HepG2 (cell line): ENCODE data around the gene TTN. TPM values are rescaled to one million over a fixed set of nuclear protein-coding genes. Genes with fewer than 3 reads are reported as not detected.

Source experiments
- ATAC-seq: fragments of 200-7000 bp; cut with Tn5 transposase; 3 replicates; pipeline ENCODE4 v1.9.1; 2020; ENCODE audit warnings: mild to moderate bottlenecking, moderate library complexity
- BruUV-seq: library from RNA; stranded (reverse); fragments of 400-500 nt; replicated peaks from 2 replicates; lab custom pipeline; 2021; lab: Mats Ljungman, UMichigan
- CTCF ChIA-PET: fragments of 300-600 bp; formaldehyde crosslinking; extraction: SDS; loops from one replicate; lab custom pipeline; 2021; ENCODE audit warnings: low total read pairs, inconsistent platforms, low intra/inter-chr PET ratio; lab: Yijun Ruan, JAX
- POLR2A ChIA-PET: fragments of 350-600 bp; sonication (Branson Sonifier 250); formaldehyde crosslinking; loops from one replicate; lab custom pipeline; 2020; ENCODE audit warnings: antibody characterized with exemption, inconsistent platforms; lab: Yijun Ruan, JAX
- DNase-seq: peaks from one replicate; pipeline ENCODE4 v3.0.0-alpha.2; 2015; ENCODE audit warnings: low spot score
- FAIRE-seq: peaks from 3 replicates; lab custom pipeline; 2011; peaks lifted over from hg19 to GRCh38; lab: Jason Lieb, UNC
- H2AFZ ChIP-seq: one replicate; pipeline ENCODE4 v1.6.1; 2011; ENCODE audit warnings: low read length, inconsistent platforms
- H3K27ac ChIP-seq: fragments of 300-600 bp; 3 replicates; pipeline ENCODE4 v1.8.0; 2011; ENCODE audit warnings: mixed run types, mild to moderate bottlenecking, mixed read lengths, low read length, inconsistent platforms; ENCODE audit not compliant: insufficient read depth; ENCODE audit errors: extremely low read length
- H3K27me3 ChIP-seq, 2 experiments: fragments of 200-600 bp in 1 of 2; 2 replicates in 1 of 2; 3 replicates in 1 of 2; pipeline versions ENCODE4 v1.6.0 to v1.8.0; 2011; ENCODE audit warnings: low read length in 2 of 2, mild to moderate bottlenecking in 2 of 2, moderate library complexity in 2 of 2, inconsistent platforms in 1 of 2; ENCODE audit not compliant: insufficient read depth in 2 of 2, control insufficient read depth in 1 of 2
- H3K36me3 ChIP-seq, 2 experiments: fragments of 200-600 bp in 1 of 2; replicated peaks in 1 of 2; 2 replicates in 1 of 2; 3 replicates in 1 of 2; pipeline versions ENCODE4 v1.5.1 to v1.8.0; 2011; ENCODE audit warnings: low read length in 2 of 2, inconsistent platforms in 1 of 2; ENCODE audit not compliant: insufficient read depth in 2 of 2, control insufficient read depth in 1 of 2
- H3K4me1 ChIP-seq: 2 replicates; pipeline ENCODE4 v1.5.1; 2012; ENCODE audit warnings: low read length, inconsistent platforms; ENCODE audit not compliant: insufficient read depth
- H3K4me2 ChIP-seq: 2 replicates; pipeline ENCODE4 v1.6.0; 2011; ENCODE audit warnings: low read depth, low read length, inconsistent platforms
- H3K4me3 ChIP-seq, 3 experiments: fragments of 200-600 bp in 1 of 3; sonication (generic), shearing (Covaris generic) in 1 of 3; replicated peaks in 1 of 3; 2 replicates each; pipeline ENCODE4 v1.5.1; 2011 to 2016; ENCODE audit warnings: low read length in 3 of 3, inconsistent platforms in 2 of 3, low read depth in 2 of 3, mild to moderate bottlenecking in 2 of 3, control low read depth in 1 of 3, mixed read lengths in 1 of 3; ENCODE audit not compliant: insufficient read depth in 1 of 3
- H3K79me2 ChIP-seq: one replicate; pipeline ENCODE4 v1.6.1; 2011; ENCODE audit warnings: low read length, inconsistent platforms; ENCODE audit not compliant: insufficient read depth
- H3K9ac ChIP-seq: 2 replicates; pipeline ENCODE4 v1.6.0; 2011; ENCODE audit warnings: mild to moderate bottlenecking, low read depth, low read length, inconsistent platforms; ENCODE audit not compliant: insufficient read depth
- H3K9me3 ChIP-seq: 2 replicates; pipeline ENCODE4 v1.5.1; 2012; ENCODE audit warnings: mild to moderate bottlenecking, low read length
- H4K20me1 ChIP-seq: 2 replicates; pipeline ENCODE4 v1.6.0; 2011; ENCODE audit warnings: inconsistent platforms, mild to moderate bottlenecking, low read length, moderate library complexity; ENCODE audit not compliant: insufficient read depth
- BATF2 ChIP-seq: sonication (generic); formaldehyde crosslinking; IDR thresholded peaks from 2 replicates; pipeline ENCODE4 v1.8.0; 2022; ENCODE audit warnings: mild to moderate bottlenecking, missing genetic modification reagents, moderate library complexity
- CHD4 ChIP-seq: fragments of 200-600 bp; sonication (generic); IDR thresholded peaks from 2 replicates; pipeline ENCODE4 v1.7.0; 2017; ENCODE audit warnings: mild to moderate bottlenecking, low read length, borderline replicate concordance
- CREM ChIP-seq, 2 experiments: sonication (generic) in 1 of 2; formaldehyde crosslinking in 1 of 2; IDR thresholded peaks; 2 replicates each; pipeline versions ENCODE4 v1.4.0 to v1.6.1; 2016 to 2020; ENCODE audit warnings: antibody characterized with exemption in 1 of 2, mild to moderate bottlenecking in 1 of 2, missing genetic modification reagents in 1 of 2
- EED ChIP-seq: sonication (generic); formaldehyde crosslinking; IDR thresholded peaks from 2 replicates; pipeline ENCODE4 v1.5.0; 2020; ENCODE audit warnings: mild to moderate bottlenecking, missing genetic modification reagents
- FOXM1 ChIP-seq: sonication (generic); formaldehyde crosslinking; IDR thresholded peaks from 2 replicates; pipeline ENCODE4 v1.5.0; 2020; ENCODE audit warnings: missing genetic modification reagents
- FOXO1 ChIP-seq: sonication (generic); formaldehyde crosslinking; IDR thresholded peaks from 2 replicates; pipeline ENCODE4 v1.4.0; 2020; ENCODE audit warnings: missing genetic modification reagents
- HDAC6 ChIP-seq: fragments of 200-600 bp; sonication (generic); IDR thresholded peaks from 2 replicates; pipeline ENCODE4 v1.7.0; 2017; ENCODE audit warnings: mild to moderate bottlenecking, antibody characterized with exemption, low read length, low read depth
- NPAS2 ChIP-seq: sonication (generic); formaldehyde crosslinking; IDR thresholded peaks from 2 replicates; pipeline ENCODE4 v1.8.0; 2022; ENCODE audit warnings: mild to moderate bottlenecking, missing genetic modification reagents, borderline replicate concordance
- REXO4 ChIP-seq: sonication (generic); formaldehyde crosslinking; IDR thresholded peaks from 2 replicates; pipeline ENCODE4 v1.8.0; 2022; ENCODE audit warnings: missing genetic modification reagents, mild to moderate bottlenecking, borderline replicate concordance
- SCMH1 ChIP-seq: sonication (generic); formaldehyde crosslinking; IDR thresholded peaks from 2 replicates; pipeline ENCODE4 v1.9.0; 2021; ENCODE audit warnings: missing genetic modification reagents, mild to moderate bottlenecking, borderline replicate concordance
- ZNF18 ChIP-seq: sonication (generic); formaldehyde crosslinking; IDR thresholded peaks from 2 replicates; pipeline ENCODE4 v1.8.0; 2022; ENCODE audit warnings: mild to moderate bottlenecking, missing genetic modification reagents; ENCODE audit not compliant: insufficient replicate concordance
- ZNF292 ChIP-seq: sonication (generic); formaldehyde crosslinking; IDR thresholded peaks from 2 replicates; pipeline ENCODE4 v1.8.1; 2022; ENCODE audit warnings: mild to moderate bottlenecking, low read depth, missing genetic modification reagents, borderline replicate concordance
- ZNF3 ChIP-seq: IDR thresholded peaks from 2 replicates; pipeline ENCODE4 v1.7.0; 2017; ENCODE audit warnings: inconsistent platforms
- ZNF501 ChIP-seq: sonication (generic); formaldehyde crosslinking; IDR thresholded peaks from 2 replicates; pipeline ENCODE4 v1.5.1; 2020; ENCODE audit warnings: mild to moderate bottlenecking, moderate library complexity, missing genetic modification reagents
- ZNF768 ChIP-seq: sonication (generic); formaldehyde crosslinking; IDR thresholded peaks from 2 replicates; pipeline ENCODE4 v1.4.0; 2020; ENCODE audit warnings: missing genetic modification reagents
- WGBS: methylation state at CpG from one replicate; pipeline ENCODE4 v1.1.6; 2017; ENCODE audit warnings: low lambda C conversion rate; 5-methylcytosine and 5-hydroxymethylcytosine counted together
- in situ Hi-C: cut with HindIII; loops from 2 replicates; pipeline ENCODE4 v1.10.0; 2017; ENCODE audit warnings: low pct_unique_long_range_greater_than_20kb; ENCODE audit not compliant: extremely low pct_ligation_motif_present
- intact Hi-C: fragments of 100-400 bp; cut with micrococcal nuclease; formaldehyde crosslinking; loops from one replicate; pipeline ENCODE4 v1.10.0; 2022; ENCODE audit not compliant: unreplicated experiment
- polyA plus RNA-seq, 8 experiments: library from polyadenylated mRNA; depleted of rRNA in 3 of 8; stranded (reverse) in 7 of 8; unstranded in 1 of 8; fragments of >200 nt; fragmentation: Illumina TruSeq in 4 of 8; extraction: Trizol in 4 of 8; gene quantifications; 2 replicates each; pipeline versions ENCODE4 v1.2.1 to v1.2.3, GENCODE V29; 2011 to 2016; ENCODE audit warnings: low read depth in 4 of 8, missing spikeins in 1 of 8, mixed read lengths in 1 of 8; ENCODE audit not compliant: insufficient read depth in 1 of 8
- total RNA-seq, 5 experiments: library from RNA; depleted of rRNA; stranded (reverse); fragments of >200 nt; fragmentation: Illumina TruSeq; extraction: Trizol; gene quantifications; 2 replicates each; pipeline ENCODE4 v1.2.3, GENCODE V29; 2016; ENCODE audit warnings: low read depth in 1 of 5
- TF ChIP-seq, protein P1 (sequence below): sonication (generic); formaldehyde crosslinking; IDR thresholded peaks from 2 replicates; pipeline ENCODE4 v1.4.0; 2020; ENCODE audit warnings: mild to moderate bottlenecking, missing genetic modification reagents
- TF ChIP-seq, protein P2 (sequence below): sonication (generic); formaldehyde crosslinking; IDR thresholded peaks from 2 replicates; pipeline ENCODE4 v1.4.0; 2020; ENCODE audit warnings: missing genetic modification reagents

Gene TTN
- total and polyA plus RNA-seq, 2 of the 13 experiments (the other 11 are each of a cell fraction or from before 2014, with no cell fraction given), result under 0.01 TPM

GRCh38 chr2:178602901-178603300, 204.3 kb downstream of the TTN start:
- Histone ChIP-seq H3K27ac (no peak overlapping the region), H3K9ac (no peak overlapping the region), H3K4me1 (no peaks in the 10 kb centered on the region), H3K4me3 (no peak overlapping the region), H4K20me1 (no peaks in the 10 kb centered on the region), H3K27me3 (no peaks in the 10 kb centered on the region), H3K36me3 (no peaks in the 10 kb centered on the region), H3K4me2 (no peak overlapping the region), H3K9me3 (no peaks in the 10 kb centered on the region), H3K79me2 (no peaks in the 10 kb centered on the region), H2AFZ (no peak overlapping the region)
- TF ChIP-seq FOXM1 (CRISPR knock-in tag), result no peak
- no peak for TF ChIP-seq BATF2 (CRISPR knock-in tag)
- TF ChIP-seq, protein P1, sequence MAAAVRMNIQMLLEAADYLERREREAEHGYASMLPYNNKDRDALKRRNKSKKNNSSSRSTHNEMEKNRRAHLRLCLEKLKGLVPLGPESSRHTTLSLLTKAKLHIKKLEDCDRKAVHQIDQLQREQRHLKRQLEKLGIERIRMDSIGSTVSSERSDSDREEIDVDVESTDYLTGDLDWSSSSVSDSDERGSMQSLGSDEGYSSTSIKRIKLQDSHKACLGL, result no peak
- TF ChIP-seq ZNF3, result no peak
- no peak for TF ChIP-seq NPAS2 (CRISPR knock-in tag)
- TF ChIP-seq EED (CRISPR knock-in tag), result no peak
- no peak for TF ChIP-seq CREM (IDR thresholded peaks at IDR 0.05)
- no peak for TF ChIP-seq CREM (CRISPR knock-in tag; IDR thresholded peaks at IDR 0.05)
- TF ChIP-seq HDAC6, result no peak
- intact Hi-C loops (no loop called here), in situ Hi-C loops (no loop called here)
- ATAC-seq (no peak), FAIRE-seq (no peak), DNase-seq (no peak)
- ChIA-PET POLR2A (no interaction called here), CTCF (no interaction called here)
- BruUV-seq, result no TSS peak

GRCh38 chr2:178592655-178593054, 214.6 kb downstream of the TTN start:
- H3K27me3 ChIP-seq, result peaks cover 0 to 2% of the 10 kb centered on the region in 2 experiments; a peak in 2 of 5 replicates
- H3K27ac ChIP-seq, result no peak overlapping the region
- no peak overlapping the region for H2AFZ ChIP-seq
- no peak overlapping the region for H3K4me2 ChIP-seq
- no peak for FAIRE-seq
- WGBS, result 28% methylated on average over 6 of the region's 6 CpGs
- H3K4me1 ChIP-seq, result no peaks in the 10 kb centered on the region
- in situ Hi-C loops, result no loop called here
- CTCF ChIA-PET, result no interaction called here
- POLR2A ChIA-PET, result no interaction called here
- no peak for ATAC-seq
- no peaks in the 10 kb centered on the region for H3K36me3 ChIP-seq
- intact Hi-C loops, result no loop called here
- H3K4me3 ChIP-seq, result no peak overlapping the region
- H3K79me2 ChIP-seq, result no peaks in the 10 kb centered on the region
- H3K9ac ChIP-seq, result no peak overlapping the region
- BruUV-seq, result no TSS peak
- H4K20me1 ChIP-seq, result no peaks in the 10 kb centered on the region
- DNase-seq, result no peak
- no peaks in the 10 kb centered on the region for H3K9me3 ChIP-seq
- TF ChIP-seq ZNF18 (CRISPR knock-in tag) (no peak), ZNF292 (CRISPR knock-in tag) (no peak), ZNF768 (CRISPR knock-in tag) (no peak), SCMH1 (CRISPR knock-in tag) (no peak), CHD4 (no peak), ZNF501 (CRISPR knock-in tag) (no peak), FOXO1 (CRISPR knock-in tag) (no peak), REXO4 (CRISPR knock-in tag) (no peak)
- TF ChIP-seq, protein P2, sequence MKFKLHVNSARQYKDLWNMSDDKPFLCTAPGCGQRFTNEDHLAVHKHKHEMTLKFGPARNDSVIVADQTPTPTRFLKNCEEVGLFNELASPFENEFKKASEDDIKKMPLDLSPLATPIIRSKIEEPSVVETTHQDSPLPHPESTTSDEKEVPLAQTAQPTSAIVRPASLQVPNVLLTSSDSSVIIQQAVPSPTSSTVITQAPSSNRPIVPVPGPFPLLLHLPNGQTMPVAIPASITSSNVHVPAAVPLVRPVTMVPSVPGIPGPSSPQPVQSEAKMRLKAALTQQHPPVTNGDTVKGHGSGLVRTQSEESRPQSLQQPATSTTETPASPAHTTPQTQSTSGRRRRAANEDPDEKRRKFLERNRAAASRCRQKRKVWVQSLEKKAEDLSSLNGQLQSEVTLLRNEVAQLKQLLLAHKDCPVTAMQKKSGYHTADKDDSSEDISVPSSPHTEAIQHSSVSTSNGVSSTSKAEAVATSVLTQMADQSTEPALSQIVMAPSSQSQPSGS (CRISPR knock-in tag), result no peak
